ENCODE data around the gene CLEC16A. TPM values are rescaled to one million over a fixed set of nuclear protein-coding genes. Genes with fewer than 3 reads are reported as not detected.
"Not testable (repeated sequence)": the region's sequence is repeated elsewhere in the genome, so short reads cannot be mapped to it uniquely, and the experiment has no call there.

The CLEC16A gene
- total RNA-seq, 2 donors from 2014 or later, result 46.6 to 47.6 TPM

- Histone ChIP-seq H3K27me3 (replicated peaks; ENCODE audit: insufficient read depth) (no peaks in the 10 kb centered on the region), H3K4me3 (no peak overlapping the region), H3K36me3 (peaks cover 30% of the 10 kb centered on the region), H3K27ac (peak overlapping the region; percentile 75 to 84), H3K9me3 (no peaks in the 10 kb centered on the region), H3K4me1 (ENCODE audit: control insufficient read depth in 1 of 2, low read depth in 2 of 2) (peaks cover 23 to 49% of the 10 kb centered on the region in 2 donors)
- no peak for TF ChIP-seq CTCF (IDR thresholded peaks at IDR 0.05)
- no peak for ATAC-seq (ENCODE audit: insufficient number of reproducible peaks, low FRiP score, low read depth)
- DNase-seq (ENCODE audit: low spot score), result peak; percentile 31
These were observed 20.6 kb upstream of the CLEC16A start for GRCh38 chr16:10923650-10924214.

- H3K27me3 ChIP-seq (replicated peaks; ENCODE audit: insufficient read depth); DNase-seq (ENCODE audit: low spot score); ATAC-seq (ENCODE audit: insufficient number of reproducible peaks, low FRiP score, low read depth); H3K4me3 ChIP-seq; H3K9me3 ChIP-seq: not testable (repeated sequence)
- Histone ChIP-seq H3K36me3 (peaks cover 30% of the 10 kb centered on the region), H3K27ac (peak overlapping the region in 1 of 2 donors; percentile 84), H3K4me1 (ENCODE audit: control insufficient read depth in 1 of 2, low read depth in 2 of 2) (peaks cover 31 to 62% of the 10 kb centered on the region in 2 donors)
These were observed 19.1 kb upstream of the CLEC16A start for GRCh38 chr16:10925285-10925684.

DNA sequence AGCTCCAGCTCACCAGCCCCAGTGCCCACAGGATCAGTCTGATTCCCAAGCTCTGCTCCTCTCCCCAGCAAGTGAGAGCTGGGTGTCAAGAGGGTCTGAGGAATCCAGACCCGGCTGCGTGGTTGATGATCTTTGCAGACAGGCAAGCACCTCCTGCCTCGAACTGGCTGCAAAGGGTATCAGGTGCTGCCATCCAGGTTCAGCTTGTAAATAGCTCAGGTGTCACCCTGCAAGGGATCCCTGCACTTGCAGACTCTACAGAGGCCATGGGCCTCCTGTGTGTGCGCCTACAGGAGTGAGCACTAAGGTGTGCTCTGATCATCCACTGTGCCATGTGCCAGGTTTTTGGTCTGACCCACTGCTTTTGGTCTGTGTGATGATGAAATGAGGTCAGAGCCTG, 18.3 kb upstream of the CLEC16A start:
- Histone ChIP-seq H3K27me3 (replicated peaks; ENCODE audit: insufficient read depth) (no peaks in the 10 kb centered on the region), H3K9me3 (no peaks in the 10 kb centered on the region), H3K27ac (no peak overlapping the region), H3K4me3 (no peak overlapping the region), H3K4me1 (ENCODE audit: control insufficient read depth in 1 of 2, low read depth in 2 of 2) (peaks cover 32 to 61% of the 10 kb centered on the region in 2 donors), H3K36me3 (peaks cover 30% of the 10 kb centered on the region)
- ATAC-seq (ENCODE audit: insufficient number of reproducible peaks, low FRiP score, low read depth) (no peak), DNase-seq (ENCODE audit: low spot score) (no peak)
- TF ChIP-seq CTCF (IDR thresholded peaks at IDR 0.05), result no peak

GRCh38 chr16:10926867-10927266, 17.5 kb upstream of the CLEC16A start:
- Histone ChIP-seq H3K27ac (no peak overlapping the region), H3K4me3 (no peak overlapping the region), H3K4me1 (ENCODE audit: control insufficient read depth in 1 of 2, low read depth in 2 of 2) (peaks cover 24 to 54% of the 10 kb centered on the region in 2 donors), H3K9me3 (no peaks in the 10 kb centered on the region), H3K36me3 (peaks cover 30% of the 10 kb centered on the region), H3K27me3 (replicated peaks; ENCODE audit: insufficient read depth) (no peaks in the 10 kb centered on the region)
- no peak for DNase-seq (ENCODE audit: low spot score)
- ATAC-seq (ENCODE audit: insufficient number of reproducible peaks, low FRiP score, low read depth), result no peak
- no peak for TF ChIP-seq CTCF (IDR thresholded peaks at IDR 0.05)

DNA sequence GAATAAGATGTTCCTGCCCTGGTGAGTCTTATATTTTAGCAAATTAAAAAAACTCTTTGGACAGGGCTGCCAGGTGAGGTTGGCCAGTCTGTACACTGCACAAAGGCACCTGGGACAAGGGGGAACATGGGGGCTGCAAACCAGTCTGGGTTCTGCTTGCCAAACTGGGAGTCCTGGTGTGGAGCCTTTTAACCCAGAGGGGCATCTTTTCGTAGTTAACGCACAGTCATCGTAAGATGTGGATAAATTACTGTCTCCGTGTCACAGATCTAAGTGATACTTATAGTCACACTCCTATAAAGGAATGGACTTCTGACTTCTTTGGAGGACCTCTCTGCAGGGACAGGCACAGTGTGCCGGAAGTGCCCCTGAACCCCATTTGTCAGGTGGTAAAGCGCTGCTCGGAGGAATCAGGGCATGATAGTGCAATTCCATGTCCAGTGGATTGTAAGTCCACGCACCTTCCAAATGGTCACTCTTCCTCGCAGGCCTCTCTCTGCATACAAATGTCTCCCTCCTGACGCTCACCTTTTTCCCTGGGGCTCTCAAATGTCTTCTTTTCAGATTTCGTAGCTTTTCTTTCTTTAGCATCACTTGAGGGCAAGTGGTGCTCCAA, 16.8 kb upstream of the CLEC16A start:
- Histone ChIP-seq H3K36me3 (peaks cover 30% of the 10 kb centered on the region), H3K4me1 (ENCODE audit: control insufficient read depth in 1 of 2, low read depth in 2 of 2) (peaks cover 17 to 46% of the 10 kb centered on the region in 2 donors), H3K27me3 (replicated peaks; ENCODE audit: insufficient read depth) (no peaks in the 10 kb centered on the region), H3K9me3 (no peaks in the 10 kb centered on the region), H3K27ac (no peak overlapping the region), H3K4me3 (no peak overlapping the region)
- ATAC-seq (ENCODE audit: insufficient number of reproducible peaks, low FRiP score, low read depth) (no peak), DNase-seq (ENCODE audit: low spot score) (no peak)
- no peak for TF ChIP-seq CTCF (IDR thresholded peaks at IDR 0.05)

DNA sequence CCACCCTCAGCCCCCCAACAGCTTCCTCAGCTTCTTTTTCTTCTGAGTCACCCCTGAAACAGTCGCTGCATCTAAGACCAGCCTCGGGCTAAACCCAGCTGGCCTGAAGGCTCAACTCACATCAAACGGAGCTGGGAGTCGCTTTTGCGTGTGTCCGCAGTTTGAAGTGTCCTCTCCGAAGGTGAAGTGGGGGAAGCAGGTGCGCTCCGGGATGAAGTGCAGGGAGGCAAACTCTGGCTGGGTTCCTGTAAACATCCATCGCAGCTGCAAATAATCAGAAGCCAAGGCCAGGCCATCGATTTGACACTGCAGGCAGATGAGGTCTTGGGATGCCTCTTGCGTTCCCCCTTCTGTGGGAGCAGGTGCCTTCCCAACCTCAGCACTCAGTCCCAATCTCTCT, 15.3 kb upstream of the CLEC16A start:
- not testable (repeated sequence) for H3K9me3 ChIP-seq; DNase-seq (ENCODE audit: low spot score); ATAC-seq (ENCODE audit: insufficient number of reproducible peaks, low FRiP score, low read depth); H3K4me3 ChIP-seq; H3K27me3 ChIP-seq (replicated peaks; ENCODE audit: insufficient read depth)
- Histone ChIP-seq H3K4me1 (ENCODE audit: control insufficient read depth in 1 of 2, low read depth in 2 of 2) (peaks cover 16 to 46% of the 10 kb centered on the region in 2 donors), H3K36me3 (peaks cover 30% of the 10 kb centered on the region), H3K27ac (peak overlapping the region in 1 of 2 donors; percentile 22)
